H9 (cell line): ENCODE measurements around the gene ZBTB16. TPM values are rescaled to one million over a fixed set of nuclear protein-coding genes. Genes with fewer than 3 reads are reported as not detected.

ENCODE experiments used
- DNase-seq: peaks from one replicate; pipeline ENCODE4 v3.0.0-alpha.2; 2017
- H2AFZ ChIP-seq: one replicate; pipeline ENCODE4 v1.6.1; 2013; ENCODE audit warnings: mild to moderate bottlenecking, low read length, control low read depth, moderate library complexity
- H2AK5ac ChIP-seq: 2 replicates; pipeline ENCODE4 v1.6.1; 2013; ENCODE audit warnings: low read length, control low read depth, mixed read lengths; ENCODE audit not compliant: insufficient read length
- H2BK120ac ChIP-seq: one replicate; pipeline ENCODE4 v1.6.1; 2013; ENCODE audit warnings: low read depth, mild to moderate bottlenecking, low read length, control low read depth, inconsistent platforms; ENCODE audit not compliant: poor library complexity, severe bottlenecking
- H2BK12ac ChIP-seq: 2 replicates; pipeline ENCODE4 v1.6.1; 2013; ENCODE audit warnings: low read length, control low read depth, mixed read lengths, low read depth; ENCODE audit not compliant: insufficient read length
- H2BK15ac ChIP-seq: 2 replicates; pipeline ENCODE4 v1.6.1; 2013; ENCODE audit warnings: low read depth, low read length, control low read depth
- H2BK20ac ChIP-seq: one replicate; pipeline ENCODE4 v1.6.1; 2013; ENCODE audit warnings: low read depth, mild to moderate bottlenecking, low read length, control low read depth, inconsistent platforms; ENCODE audit not compliant: poor library complexity, severe bottlenecking
- H2BK5ac ChIP-seq: 2 replicates; pipeline ENCODE4 v1.6.1; 2013; ENCODE audit warnings: low read length, control low read depth, mixed read lengths; ENCODE audit not compliant: insufficient read length
- H3K14ac ChIP-seq: 2 replicates; pipeline ENCODE4 v1.6.1; 2013; ENCODE audit warnings: low read length, control low read depth; ENCODE audit not compliant: insufficient read depth
- H3K18ac ChIP-seq: 2 replicates; pipeline ENCODE4 v1.6.1; 2013; ENCODE audit warnings: low read depth, mild to moderate bottlenecking, mixed read lengths, low read length, control low read depth; ENCODE audit not compliant: insufficient read length
- H3K23ac ChIP-seq: 2 replicates; pipeline ENCODE4 v1.6.1; 2013; ENCODE audit warnings: low read length, control low read depth, mixed read lengths, low read depth; ENCODE audit not compliant: insufficient read length
- H3K23me2 ChIP-seq: 2 replicates; pipeline ENCODE4 v1.6.1; 2013; ENCODE audit warnings: low read depth, mild to moderate bottlenecking, mixed read lengths, low read length, control low read depth; ENCODE audit not compliant: insufficient read length, poor library complexity, severe bottlenecking
- H3K27ac ChIP-seq: 2 replicates; pipeline ENCODE4 v1.5.1; 2013; ENCODE audit warnings: low read length, control low read depth, mixed read lengths, low read depth; ENCODE audit not compliant: insufficient read length
- H3K27me3 ChIP-seq: 2 replicates; pipeline ENCODE4 v1.6.1; 2013; ENCODE audit warnings: low read length, control low read depth, inconsistent platforms; ENCODE audit not compliant: insufficient read depth
- H3K4ac ChIP-seq: 2 replicates; pipeline ENCODE4 v1.6.1; 2013; ENCODE audit warnings: low read depth, mild to moderate bottlenecking, control low read depth, inconsistent platforms, low read length, moderate library complexity
- H3K4me1 ChIP-seq: 2 replicates; pipeline ENCODE4 v1.6.1; 2013; ENCODE audit warnings: low read length, control low read depth, inconsistent platforms; ENCODE audit not compliant: insufficient read depth
- H3K4me2 ChIP-seq: 2 replicates; pipeline ENCODE4 v1.6.1; 2013; ENCODE audit warnings: low read length, control low read depth, mixed read lengths; ENCODE audit not compliant: insufficient read length, insufficient read depth
- H3K56ac ChIP-seq: 2 replicates; pipeline ENCODE4 v1.6.1; 2013; ENCODE audit warnings: low read depth, mild to moderate bottlenecking, mixed read lengths, low read length, control low read depth; ENCODE audit not compliant: insufficient read length
- H3K79me1 ChIP-seq: 2 replicates; pipeline ENCODE4 v1.6.1; 2013; ENCODE audit warnings: low read depth, mild to moderate bottlenecking, moderate library complexity, low read length, control low read depth, inconsistent platforms; ENCODE audit not compliant: insufficient read depth, poor library complexity, severe bottlenecking
- H3K79me2 ChIP-seq: 2 replicates; pipeline ENCODE4 v1.6.1; 2013; ENCODE audit warnings: low read length, control low read depth, inconsistent platforms; ENCODE audit not compliant: insufficient read depth
- H3K9ac ChIP-seq: 2 replicates; pipeline ENCODE4 v1.6.1; 2013; ENCODE audit warnings: low read length, control low read depth, mixed read lengths; ENCODE audit not compliant: insufficient read length; ENCODE audit errors: extremely low read depth
- H3K9me3 ChIP-seq: one replicate; pipeline ENCODE4 v1.6.1; 2013; ENCODE audit warnings: low read depth, low read length, inconsistent platforms; ENCODE audit not compliant: control insufficient read depth
- H3T11ph ChIP-seq: one replicate; pipeline ENCODE4 v1.6.1; 2013; ENCODE audit warnings: mild to moderate bottlenecking, low read length, control low read depth, inconsistent platforms
- H4K20me1 ChIP-seq: one replicate; pipeline ENCODE4 v1.6.1; 2013; ENCODE audit not compliant: control insufficient read depth, insufficient read length, insufficient read depth
- H4K5ac ChIP-seq: 2 replicates; pipeline ENCODE4 v1.6.1; 2013; ENCODE audit warnings: low read depth, mild to moderate bottlenecking, mixed read lengths, low read length, control low read depth; ENCODE audit not compliant: insufficient read length
- H4K8ac ChIP-seq: replicated peaks from 2 replicates; pipeline ENCODE4 v1.6.1; 2013; ENCODE audit warnings: low read length, control low read depth, mixed read lengths, low read depth; ENCODE audit not compliant: insufficient read length
- H4K91ac ChIP-seq: 2 replicates; pipeline ENCODE4 v1.6.1; 2013; ENCODE audit warnings: low read depth, mild to moderate bottlenecking, moderate library complexity, mixed read lengths, low read length, control low read depth; ENCODE audit not compliant: insufficient read length
- H3K27ac Mint-ChIP-seq, 3 experiments: 2 replicates in 2 of 3; 3 replicates in 1 of 3; pipeline ENCODE4 v1.8.0; 2020 to 2021; ENCODE audit warnings: mixed read lengths in 3 of 3, mild to moderate bottlenecking in 1 of 3, moderate library complexity in 1 of 3
- H3K27me3 Mint-ChIP-seq: 2 replicates; pipeline ENCODE4 v1.8.0; 2021; ENCODE audit warnings: low read depth, mild to moderate bottlenecking, moderate library complexity, mixed read lengths
- H3K36me3 Mint-ChIP-seq, 3 experiments: 2 replicates in 2 of 3; 3 replicates in 1 of 3; pipeline ENCODE4 v1.8.0; 2020 to 2021; ENCODE audit warnings: low read depth in 3 of 3, mixed read lengths in 3 of 3; ENCODE audit not compliant: insufficient read depth in 1 of 3
- H3K4me1 Mint-ChIP-seq, 2 experiments: 2 replicates each; pipeline ENCODE4 v1.8.0; 2020; ENCODE audit warnings: mixed read lengths in 2 of 2
- H3K4me3 Mint-ChIP-seq, 2 experiments: 2 replicates in 1 of 2; 3 replicates in 1 of 2; pipeline ENCODE4 v1.8.0; 2020 to 2021; ENCODE audit warnings: mild to moderate bottlenecking in 2 of 2, mixed read lengths in 2 of 2, moderate library complexity in 1 of 2
- H3K9me3 Mint-ChIP-seq, 2 experiments: 2 replicates in 1 of 2; 3 replicates in 1 of 2; pipeline ENCODE4 v1.8.0; 2020; ENCODE audit warnings: mild to moderate bottlenecking in 2 of 2, mixed read lengths in 2 of 2, moderate library complexity in 1 of 2
- WGBS: extraction: QIAGEN DNeasy Blood & Tissue Kit; methylation state at CpG from one replicate; pipeline ENCODE4 v1.1.7; 2013; ENCODE audit warnings: missing lambda C conversion rate, low lambda C conversion rate, mixed read lengths; ENCODE audit not compliant: insufficient read length; ENCODE audit errors: extremely low coverage; 5-methylcytosine and 5-hydroxymethylcytosine counted together
- total RNA-seq: library from RNA; stranded (reverse); gene quantifications from 2 replicates; pipeline ENCODE4 v1.2.1, GENCODE V29; 2021
- TF ChIP-seq, protein P1 (sequence below): fragments of 200-600 bp; sonication (generic); conservative IDR thresholded peaks from 3 replicates; pipeline ENCODE4 v1.8.0; 2021; ENCODE audit warnings: antibody characterized with exemption, mild to moderate bottlenecking

Gene ZBTB16
- total RNA-seq, 1 experiment from 2014 or later, result not detected

GRCh38 chr11:114196997-114197703 is 137.6 kb downstream of the ZBTB16 start:
- Mint-ChIP-seq H3K4me3 (no peak overlapping the region), H3K27me3 (peaks cover 4% of the 10 kb centered on the region), H3K27ac (no peak overlapping the region; a peak in 1 of 7 replicates), H3K9me3 (peaks cover 0 to under 1% of the 10 kb centered on the region in 2 experiments; a peak in 2 of 5 replicates), H3K36me3 (no peaks in the 10 kb centered on the region), H3K4me1 (peaks cover 19 to 20% of the 10 kb centered on the region in 2 experiments)
- no CpG with 5 or more reads among the region's 7 CpGs for WGBS
- DNase-seq, result no peak
- no peak overlapping the region for H3K27ac ChIP-seq
- H4K8ac ChIP-seq, result no peak overlapping the region
- no peak overlapping the region for H4K91ac ChIP-seq
- H3K56ac ChIP-seq, result no peak overlapping the region
- no peaks in the 10 kb centered on the region for H3K79me1 ChIP-seq
- no peak overlapping the region for H2AFZ ChIP-seq
- no peak overlapping the region for H3K4me2 ChIP-seq
- H3K4ac ChIP-seq, result no peak overlapping the region
- H2BK12ac ChIP-seq, result no peak overlapping the region
- H2BK20ac ChIP-seq, result no peak overlapping the region
- H3K23ac ChIP-seq, result no peak overlapping the region
- H3T11ph ChIP-seq, result no peak overlapping the region
- no peak overlapping the region for H2BK120ac ChIP-seq
- no peaks in the 10 kb centered on the region; the same call in 1 of the 2 replicates for H3K27me3 ChIP-seq
- no peak overlapping the region for H3K14ac ChIP-seq
- no peaks in the 10 kb centered on the region for H4K20me1 ChIP-seq
- H3K79me2 ChIP-seq, result no peaks in the 10 kb centered on the region
- no peak overlapping the region for H2BK5ac ChIP-seq
- no peaks in the 10 kb centered on the region for H3K9me3 ChIP-seq
- H3K23me2 ChIP-seq, result no peaks in the 10 kb centered on the region
- H3K9ac ChIP-seq, result no peak overlapping the region
- H2AK5ac ChIP-seq, result no peak overlapping the region
- H4K5ac ChIP-seq, result no peak overlapping the region
- H2BK15ac ChIP-seq, result no peak overlapping the region
- no peak overlapping the region for H3K18ac ChIP-seq
- TF ChIP-seq, protein P1, sequence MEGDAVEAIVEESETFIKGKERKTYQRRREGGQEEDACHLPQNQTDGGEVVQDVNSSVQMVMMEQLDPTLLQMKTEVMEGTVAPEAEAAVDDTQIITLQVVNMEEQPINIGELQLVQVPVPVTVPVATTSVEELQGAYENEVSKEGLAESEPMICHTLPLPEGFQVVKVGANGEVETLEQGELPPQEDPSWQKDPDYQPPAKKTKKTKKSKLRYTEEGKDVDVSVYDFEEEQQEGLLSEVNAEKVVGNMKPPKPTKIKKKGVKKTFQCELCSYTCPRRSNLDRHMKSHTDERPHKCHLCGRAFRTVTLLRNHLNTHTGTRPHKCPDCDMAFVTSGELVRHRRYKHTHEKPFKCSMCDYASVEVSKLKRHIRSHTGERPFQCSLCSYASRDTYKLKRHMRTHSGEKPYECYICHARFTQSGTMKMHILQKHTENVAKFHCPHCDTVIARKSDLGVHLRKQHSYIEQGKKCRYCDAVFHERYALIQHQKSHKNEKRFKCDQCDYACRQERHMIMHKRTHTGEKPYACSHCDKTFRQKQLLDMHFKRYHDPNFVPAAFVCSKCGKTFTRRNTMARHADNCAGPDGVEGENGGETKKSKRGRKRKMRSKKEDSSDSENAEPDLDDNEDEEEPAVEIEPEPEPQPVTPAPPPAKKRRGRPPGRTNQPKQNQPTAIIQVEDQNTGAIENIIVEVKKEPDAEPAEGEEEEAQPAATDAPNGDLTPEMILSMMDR, result no peak
- peaks cover 5% of the 10 kb centered on the region for H3K4me1 ChIP-seq
